Measurements from ENCODE around the gene MYO15B. TPM values are rescaled to one million over a fixed set of nuclear protein-coding genes. Genes with fewer than 3 reads are reported as not detected.
A peak's percentile ranks its signal among the peaks of the same experiment; 100 is the strongest.

MYO15B gene
- total and polyA plus RNA-seq, 2 of the 13 experiments (the other 11 are each of a cell fraction or from before 2014, with no cell fraction given), result 2.8 to 8.1 TPM

DNA sequence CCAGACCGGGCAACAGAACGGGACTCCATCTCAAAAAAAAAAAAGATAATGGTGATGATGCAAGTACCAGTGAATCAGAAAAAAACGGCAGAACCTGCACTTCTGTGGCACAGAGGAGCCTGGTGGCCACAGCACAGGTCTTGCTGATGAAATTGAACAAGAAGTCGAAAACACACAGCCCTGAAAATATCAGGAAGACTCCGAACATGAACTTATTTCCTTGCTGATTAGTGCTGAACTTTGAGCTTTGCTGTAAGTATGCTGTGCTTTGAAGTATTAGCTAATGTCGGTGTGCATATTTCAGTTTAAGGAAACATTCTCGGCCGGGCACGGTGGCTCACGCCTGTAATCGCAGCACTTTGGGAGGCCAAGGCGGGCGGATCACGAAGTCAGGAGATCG, 10.9 kb upstream of the MYO15B start (continued):
- no peak for TF ChIP-seq ZNF513 (CRISPR knock-in tag; conservative IDR thresholded peaks at IDR 0.05)
- TF ChIP-seq ZFX (CRISPR knock-in tag; IDR thresholded peaks at IDR 0.05; ENCODE audit: low read depth), result no peak
- no peak for TF ChIP-seq FOSL1 (CRISPR knock-in tag; IDR thresholded peaks at IDR 0.05; ENCODE audit: borderline replicate concordance)
- TF ChIP-seq CHD4 (IDR thresholded peaks at IDR 0.05; ENCODE audit: borderline replicate concordance, low read length), result peak; percentile 61; the same call in 1 of the 2 replicates
- TF ChIP-seq FUBP1 (CRISPR knock-in tag; IDR thresholded peaks at IDR 0.05; ENCODE audit: borderline replicate concordance), result no peak
- no peak for TF ChIP-seq ZSCAN12 (CRISPR knock-in tag; IDR thresholded peaks at IDR 0.05)
- no peak for TF ChIP-seq ZBTB1 (CRISPR knock-in tag; IDR thresholded peaks at IDR 0.05; ENCODE audit: borderline replicate concordance)
- TF ChIP-seq, protein P1, sequence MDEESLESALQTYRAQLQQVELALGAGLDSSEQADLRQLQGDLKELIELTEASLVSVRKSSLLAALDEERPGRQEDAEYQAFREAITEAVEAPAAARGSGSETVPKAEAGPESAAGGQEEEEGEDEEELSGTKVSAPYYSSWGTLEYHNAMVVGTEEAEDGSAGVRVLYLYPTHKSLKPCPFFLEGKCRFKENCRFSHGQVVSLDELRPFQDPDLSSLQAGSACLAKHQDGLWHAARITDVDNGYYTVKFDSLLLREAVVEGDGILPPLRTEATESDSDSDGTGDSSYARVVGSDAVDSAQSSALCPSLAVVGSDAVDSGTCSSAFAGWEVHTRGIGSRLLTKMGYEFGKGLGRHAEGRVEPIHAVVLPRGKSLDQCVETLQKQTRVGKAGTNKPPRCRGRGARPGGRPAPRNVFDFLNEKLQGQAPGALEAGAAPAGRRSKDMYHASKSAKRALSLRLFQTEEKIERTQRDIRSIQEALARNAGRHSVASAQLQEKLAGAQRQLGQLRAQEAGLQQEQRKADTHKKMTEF (CRISPR knock-in tag; IDR thresholded peaks at IDR 0.05), result peak; percentile 57; the same call in 1 of the 2 replicates
- TF ChIP-seq HOXA7 (CRISPR knock-in tag; IDR thresholded peaks at IDR 0.05), result no peak
- TF ChIP-seq, protein P2, sequence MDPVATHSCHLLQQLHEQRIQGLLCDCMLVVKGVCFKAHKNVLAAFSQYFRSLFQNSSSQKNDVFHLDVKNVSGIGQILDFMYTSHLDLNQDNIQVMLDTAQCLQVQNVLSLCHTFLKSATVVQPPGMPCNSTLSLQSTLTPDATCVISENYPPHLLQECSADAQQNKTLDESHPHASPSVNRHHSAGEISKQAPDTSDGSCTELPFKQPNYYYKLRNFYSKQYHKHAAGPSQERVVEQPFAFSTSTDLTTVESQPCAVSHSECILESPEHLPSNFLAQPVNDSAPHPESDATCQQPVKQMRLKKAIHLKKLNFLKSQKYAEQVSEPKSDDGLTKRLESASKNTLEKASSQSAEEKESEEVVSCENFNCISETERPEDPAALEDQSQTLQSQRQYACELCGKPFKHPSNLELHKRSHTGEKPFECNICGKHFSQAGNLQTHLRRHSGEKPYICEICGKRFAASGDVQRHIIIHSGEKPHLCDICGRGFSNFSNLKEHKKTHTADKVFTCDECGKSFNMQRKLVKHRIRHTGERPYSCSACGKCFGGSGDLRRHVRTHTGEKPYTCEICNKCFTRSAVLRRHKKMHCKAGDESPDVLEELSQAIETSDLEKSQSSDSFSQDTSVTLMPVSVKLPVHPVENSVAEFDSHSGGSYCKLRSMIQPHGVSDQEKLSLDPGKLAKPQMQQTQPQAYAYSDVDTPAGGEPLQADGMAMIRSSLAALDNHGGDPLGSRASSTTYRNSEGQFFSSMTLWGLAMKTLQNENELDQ (CRISPR knock-in tag; IDR thresholded peaks at IDR 0.05; ENCODE audit: borderline replicate concordance), result no peak
- TF ChIP-seq JDP2 (CRISPR knock-in tag; IDR thresholded peaks at IDR 0.05; ENCODE audit: borderline replicate concordance), result no peak
- no peak for TF ChIP-seq ZNF431 (CRISPR knock-in tag; IDR thresholded peaks at IDR 0.05; ENCODE audit: borderline replicate concordance, low read depth)
- no peak for TF ChIP-seq CENPBD1 (CRISPR knock-in tag; IDR thresholded peaks at IDR 0.05; ENCODE audit: borderline replicate concordance, low read depth)
- no peak; the same call in 1 of the 2 replicates for TF ChIP-seq AHDC1 (CRISPR knock-in tag; IDR thresholded peaks at IDR 0.05; ENCODE audit: borderline replicate concordance)
- peak; percentile 83 for TF ChIP-seq TCF7 (IDR thresholded peaks at IDR 0.05; ENCODE audit: low read depth)
- TF ChIP-seq YEATS4 (CRISPR knock-in tag; IDR thresholded peaks at IDR 0.05; ENCODE audit: borderline replicate concordance), result no peak

All from HepG2 (cell line).